Measurements from ENCODE around the gene FIZ1. TPM values are rescaled to one million over a fixed set of nuclear protein-coding genes. Genes with fewer than 3 reads are reported as not detected.

FIZ1 gene
- total RNA-seq, 2 experiments from 2014 or later, result 16.0 to 18.4 TPM

DNA sequence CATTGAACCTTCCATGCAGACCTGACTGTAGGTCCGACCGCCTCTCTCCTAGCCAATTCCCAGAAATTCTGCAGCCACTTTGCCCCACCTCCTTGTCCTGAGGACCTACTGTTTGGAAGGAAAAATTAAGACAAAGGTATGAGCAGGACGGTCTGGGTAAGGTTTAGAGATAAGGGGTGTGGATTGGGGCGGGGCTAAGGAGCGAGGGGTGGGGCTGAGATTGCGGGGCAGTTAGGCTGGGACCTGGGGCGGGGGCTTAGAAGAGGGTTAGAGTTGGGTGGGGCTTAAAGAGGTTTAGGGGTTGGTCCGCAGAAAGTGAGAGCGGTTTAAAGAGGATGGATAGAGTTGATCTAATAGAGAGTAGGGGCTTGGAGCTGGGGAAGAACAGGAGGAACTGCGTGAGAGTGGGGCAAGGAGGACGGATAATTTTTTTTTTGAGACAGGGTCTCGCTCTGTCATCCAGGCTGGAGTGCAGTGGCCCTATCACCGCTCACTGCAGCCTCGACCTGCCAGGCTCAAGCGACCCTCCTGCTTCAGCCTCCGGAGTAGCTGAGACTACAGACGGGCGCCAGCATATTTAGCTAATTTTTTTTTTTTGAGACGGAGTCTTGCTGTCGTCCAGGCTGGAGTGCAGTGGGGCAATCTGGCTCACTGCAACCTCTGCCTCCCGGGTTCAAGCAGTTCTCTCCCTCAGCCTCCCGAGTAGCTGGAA, 4.4 kb upstream of the FIZ1 start:
- ATAC-seq (ENCODE audit: low read depth) (no peak), DNase-seq (no peak)
- POLR2A ChIA-PET, result interaction anchor here (0.6 to 2.8 kb wide), 7 partner anchors 22 to 265 kb away, joined by 3 to 29 read pairs (median 4); partner anchors contain the start of genes TMEM238, UBE2S, ZNF628 and ZNF784
- Mint-ChIP-seq H3K4me3 (peak overlapping the region; percentile 85), H3K36me3 (peaks cover 16% of the 10 kb centered on the region), H3K27ac (peak overlapping the region; percentile 78), H3K27me3 (no peaks in the 10 kb centered on the region), H3K9me3 (no peaks in the 10 kb centered on the region), H3K4me1 (peaks cover 44% of the 10 kb centered on the region)

GRCh38 chr19:55603115-55603514, 3.8 kb upstream of the FIZ1 start:
- peaks cover 44% of the 10 kb centered on the region for H3K4me1 Mint-ChIP-seq
- H3K9me3 Mint-ChIP-seq, result no peaks in the 10 kb centered on the region
- DNase-seq, result no peak
- no peak for ATAC-seq (ENCODE audit: low read depth)
- POLR2A ChIA-PET, result interaction anchor here (1.7 kb wide), 1 partner anchor 195 kb away, joined by 4 read pairs; the partner anchor contains the start of gene UBE2S
- H3K36me3 Mint-ChIP-seq, result peaks cover 15% of the 10 kb centered on the region
- peak overlapping the region; percentile 78 for H3K27ac Mint-ChIP-seq
- H3K4me3 Mint-ChIP-seq, result peak overlapping the region; percentile 38
- no peaks in the 10 kb centered on the region for H3K27me3 Mint-ChIP-seq

GRCh38 chr19:55602104-55603001, 3.0 kb upstream of the FIZ1 start:
- ATAC-seq (ENCODE audit: low read depth) (no peak), DNase-seq (no peak)
- H3K27ac Mint-ChIP-seq, result no peak overlapping the region
- H3K36me3 Mint-ChIP-seq, result peaks cover 15% of the 10 kb centered on the region
- H3K4me3 Mint-ChIP-seq, result no peak overlapping the region
- POLR2A ChIA-PET, result no interaction called here
- H3K27me3 Mint-ChIP-seq, result no peaks in the 10 kb centered on the region
- no peaks in the 10 kb centered on the region for H3K9me3 Mint-ChIP-seq
- H3K4me1 Mint-ChIP-seq, result peaks cover 40% of the 10 kb centered on the region

DNA sequence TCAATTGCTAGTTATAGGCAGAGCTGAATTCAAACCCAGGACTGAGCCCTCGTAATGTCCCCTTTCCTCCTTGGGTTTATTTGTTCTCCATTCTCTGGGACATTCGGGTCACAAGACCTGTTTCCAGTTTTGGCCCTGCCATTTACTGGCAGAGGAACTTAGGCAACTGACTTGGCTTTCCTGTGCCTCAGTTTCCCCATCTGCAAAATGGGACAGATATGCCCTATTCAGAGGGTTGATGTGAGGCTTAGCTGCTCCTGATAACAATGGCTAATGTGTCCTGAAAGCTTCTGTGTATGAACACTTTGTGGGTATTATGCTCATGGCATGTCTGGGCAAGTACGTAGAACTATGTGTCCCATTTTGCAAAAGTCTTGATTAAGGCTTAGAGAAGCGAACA, 1.8 kb upstream of the FIZ1 start:
- DNase-seq (no peak), ATAC-seq (ENCODE audit: low read depth) (no peak)
- H3K4me3 Mint-ChIP-seq, result peak overlapping the region; percentile 86
- H3K27ac Mint-ChIP-seq, result peak overlapping the region; percentile 87
- H3K27me3 Mint-ChIP-seq, result no peaks in the 10 kb centered on the region
- peaks cover 18% of the 10 kb centered on the region for H3K36me3 Mint-ChIP-seq
- H3K9me3 Mint-ChIP-seq, result no peaks in the 10 kb centered on the region
- POLR2A ChIA-PET, result interaction anchor here (0.6 to 3.4 kb wide), 3 partner anchors 31 to 125 kb away, joined by 3 to 18 read pairs (median 3); partner anchors contain the start of gene U2AF2
- H3K4me1 Mint-ChIP-seq, result peaks cover 28% of the 10 kb centered on the region

DNA sequence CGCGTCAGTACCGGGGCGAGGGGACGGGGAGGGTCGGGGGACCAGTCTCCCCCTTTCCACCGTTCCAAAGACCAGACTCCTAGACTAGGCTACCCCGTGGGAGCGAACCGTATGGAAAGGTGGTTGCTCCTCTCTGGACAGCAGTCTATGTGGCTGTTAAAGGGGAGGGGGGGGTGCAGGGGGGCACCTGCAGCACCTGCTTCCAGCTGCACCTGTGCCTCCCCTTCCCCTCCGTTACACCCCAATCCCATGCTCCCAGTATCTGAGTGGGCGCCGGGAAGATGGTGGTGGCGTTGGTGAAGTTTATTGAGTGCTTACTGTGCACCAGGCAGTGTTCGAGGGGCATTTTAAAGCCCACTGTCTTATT, 1.3 kb upstream of the FIZ1 start:
- Mint-ChIP-seq H3K27ac (peak overlapping the region; percentile 87), H3K4me3 (peak overlapping the region; percentile 86), H3K36me3 (peaks cover 22% of the 10 kb centered on the region), H3K4me1 (peaks cover 27% of the 10 kb centered on the region), H3K9me3 (no peaks in the 10 kb centered on the region), H3K27me3 (no peaks in the 10 kb centered on the region)
- ATAC-seq (ENCODE audit: low read depth) (no peak), DNase-seq (no peak)
- POLR2A ChIA-PET, result interaction anchor here (0.6 to 3.4 kb wide), 5 partner anchors 17 to 346 kb away, joined by 3 to 18 read pairs (median 4); partner anchors contain the start of gene U2AF2

DNA sequence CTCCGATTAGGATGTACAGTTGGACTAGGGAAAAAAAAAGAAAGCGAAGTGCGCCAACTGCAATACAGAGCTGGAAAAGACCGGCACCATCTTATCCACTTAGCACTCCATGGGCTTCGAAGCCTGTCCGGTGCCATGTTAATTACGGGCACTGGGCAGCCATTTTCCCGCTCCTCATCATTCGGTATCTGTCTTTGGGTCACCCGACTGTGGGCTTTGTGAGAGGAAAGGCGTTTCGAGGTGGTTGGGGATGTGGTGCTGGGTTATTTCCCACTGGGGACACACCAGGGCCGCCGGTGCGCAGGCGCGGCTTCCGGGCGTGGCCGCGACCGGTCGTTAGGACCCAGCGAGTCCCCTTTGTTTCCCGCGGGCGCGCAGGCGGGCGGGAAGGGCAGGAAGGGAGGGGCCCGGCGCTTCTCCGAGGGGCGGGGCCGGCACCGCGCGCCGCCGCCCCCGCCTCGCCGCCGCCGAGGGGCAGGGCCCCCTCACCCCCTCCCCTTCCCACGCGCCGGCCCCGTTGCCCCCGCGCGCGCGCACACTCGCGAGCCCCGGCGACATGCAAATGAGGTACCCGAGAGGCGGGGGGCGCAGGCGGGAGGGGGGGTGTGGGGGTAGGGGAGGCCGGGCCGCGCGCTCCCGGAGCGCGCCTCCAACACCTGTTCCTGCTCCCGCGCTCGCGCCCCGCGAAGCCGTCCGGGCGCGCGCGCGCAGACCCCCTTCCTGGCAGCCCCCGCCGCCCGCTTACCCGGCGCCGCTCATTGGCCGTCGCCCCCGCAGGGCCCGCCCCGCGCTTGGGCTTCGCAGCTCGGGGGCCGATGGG, 735 bp upstream of the FIZ1 start, which contains the start of gene ZNF524:
Gene ZNF524, plus strand, starts transcription at position 447 of the 820 bp plus-strand sequence. CDS start 1,825 bp downstream, outside the sequence.
- peak within 1 kb of the TSS; percentile 99 for H3K4me3 Mint-ChIP-seq
- POLR2A ChIA-PET, result interaction anchor here (0.6 to 3.4 kb wide), 21 partner anchors 13 to 1151 kb away, joined by 3 to 49 read pairs (median 4); partner anchors contain the start of genes HSPBP1, ISOC2, LENG8 and TMEM238

DNA sequence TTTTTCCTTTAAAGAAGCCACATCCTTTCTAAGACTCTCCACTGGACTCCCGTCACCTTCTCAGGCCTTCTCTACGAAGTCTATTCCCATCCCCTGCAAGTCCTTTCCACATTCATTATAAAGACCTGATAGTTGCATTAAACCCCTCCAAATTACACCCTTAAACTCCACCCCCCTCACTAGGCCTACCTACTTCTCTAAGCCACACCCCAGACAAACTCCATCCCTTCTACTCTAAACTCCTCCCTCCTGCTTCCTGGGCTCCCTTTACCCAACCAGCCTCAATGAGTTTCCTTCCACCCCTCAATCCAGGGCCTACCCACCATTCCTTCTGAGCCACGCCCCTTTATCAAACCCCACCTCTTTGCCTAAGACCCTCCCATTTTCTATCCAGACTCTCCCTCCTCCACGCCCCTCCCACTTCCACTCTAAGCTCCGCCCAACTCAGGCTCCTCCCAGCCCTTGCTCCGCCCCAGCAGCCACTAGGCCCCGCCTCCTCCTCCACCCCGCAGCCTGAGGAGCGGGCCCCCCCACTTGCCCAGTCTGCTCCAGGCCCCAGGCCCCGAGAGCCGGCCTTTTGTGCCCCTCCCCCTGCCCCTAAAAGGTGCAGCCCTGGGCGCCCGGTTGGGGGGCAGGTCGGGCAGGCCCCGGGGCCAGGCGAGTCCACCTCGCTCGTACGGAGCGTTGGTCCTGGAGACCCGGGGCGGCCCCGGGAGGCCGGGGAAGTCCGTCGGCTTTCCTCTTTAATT, 424 bp downstream of the FIZ1 start:
- Mint-ChIP-seq H3K4me3 (peak overlapping the region; percentile 99), H3K36me3 (peaks cover 32% of the 10 kb centered on the region), H3K27ac (peak overlapping the region; percentile 99), H3K9me3 (no peaks in the 10 kb centered on the region), H3K27me3 (no peaks in the 10 kb centered on the region), H3K4me1 (peaks cover 21% of the 10 kb centered on the region)
- POLR2A ChIA-PET, result interaction anchor here (0.6 to 3.4 kb wide), 21 partner anchors 12 to 1150 kb away, joined by 3 to 49 read pairs (median 4); partner anchors contain the start of genes HSPBP1, ISOC2, LENG8 and PPP6R1
- DNase-seq (peak; percentile 97), ATAC-seq (ENCODE audit: low read depth) (peak; percentile 59)

More for the DNA sequence above, 735 bp upstream of the FIZ1 start, which contains the start of gene ZNF524:
- Mint-ChIP-seq H3K4me1 (peaks cover 27% of the 10 kb centered on the region), H3K27ac (peak within 1 kb of the TSS; percentile 99), H3K27me3 (no peaks in the 10 kb centered on the region), H3K9me3 (no peaks in the 10 kb centered on the region), H3K36me3 (peaks cover 27% of the 10 kb centered on the region)
- DNase-seq (peak; percentile 91), ATAC-seq (ENCODE audit: low read depth) (peak; percentile 65)

DNA sequence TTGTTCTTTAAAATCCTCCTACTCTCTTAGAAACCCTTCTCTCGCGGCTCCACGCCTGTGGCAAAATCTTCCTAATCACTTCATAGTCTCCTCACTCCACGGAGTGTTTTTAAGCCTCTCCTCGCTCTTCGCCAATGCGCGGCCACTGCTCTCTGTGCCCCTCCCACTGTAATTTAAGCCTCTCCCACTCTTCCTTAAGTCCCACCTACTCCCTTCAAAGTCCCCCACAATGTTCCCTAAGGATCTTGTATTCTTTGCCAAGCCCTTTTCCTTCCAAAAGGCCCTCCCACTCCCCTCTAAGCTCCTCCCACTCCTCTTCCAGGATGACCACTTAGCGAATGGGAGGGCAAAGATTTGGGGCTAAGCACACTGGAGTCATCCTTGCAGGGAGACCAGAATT, 1.3 kb downstream of the FIZ1 start:
- Mint-ChIP-seq H3K27ac (no peak overlapping the region), H3K4me1 (peaks cover 17% of the 10 kb centered on the region), H3K36me3 (peaks cover 33% of the 10 kb centered on the region), H3K9me3 (no peaks in the 10 kb centered on the region), H3K4me3 (no peak overlapping the region), H3K27me3 (no peaks in the 10 kb centered on the region)
- DNase-seq (no peak), ATAC-seq (ENCODE audit: low read depth) (no peak)
- POLR2A ChIA-PET, result interaction anchor here (0.6 to 3.4 kb wide), 4 partner anchors 23 to 57 kb away, joined by 5 to 49 read pairs (median 13); partner anchors contain the start of genes U2AF2 and ZNF784

DNA sequence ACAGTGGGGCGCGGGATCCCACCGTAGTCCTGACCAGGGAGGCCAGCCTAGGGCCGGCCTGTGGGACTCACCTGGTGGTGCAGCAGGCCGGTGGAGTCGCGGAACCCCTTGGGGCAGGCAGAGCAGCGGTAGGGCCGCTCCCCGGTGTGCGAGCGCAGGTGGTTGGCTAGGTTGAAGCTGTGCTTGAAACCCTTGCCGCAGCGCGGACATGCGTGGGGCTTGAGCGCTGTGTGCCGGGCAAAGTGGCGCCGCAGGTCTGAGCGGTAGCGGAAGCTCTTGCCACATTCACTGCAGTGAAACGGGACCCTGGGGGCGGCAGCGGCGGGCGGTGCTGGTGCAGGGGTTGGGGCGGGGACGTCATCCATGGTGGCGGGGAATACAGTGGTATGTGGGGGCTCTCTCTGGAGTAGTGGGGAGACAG, 1.8 kb downstream of the FIZ1 start:
- Mint-ChIP-seq H3K4me3 (no peak overlapping the region), H3K4me1 (peaks cover 17% of the 10 kb centered on the region), H3K9me3 (no peaks in the 10 kb centered on the region), H3K27me3 (no peaks in the 10 kb centered on the region), H3K36me3 (peaks cover 33% of the 10 kb centered on the region), H3K27ac (no peak overlapping the region)
- ATAC-seq (ENCODE audit: low read depth) (no peak), DNase-seq (no peak)
- POLR2A ChIA-PET, result interaction anchor here (0.6 kb wide), 1 partner anchor 23 kb away, joined by 5 read pairs; no protein-coding TSS in a partner anchor

DNA sequence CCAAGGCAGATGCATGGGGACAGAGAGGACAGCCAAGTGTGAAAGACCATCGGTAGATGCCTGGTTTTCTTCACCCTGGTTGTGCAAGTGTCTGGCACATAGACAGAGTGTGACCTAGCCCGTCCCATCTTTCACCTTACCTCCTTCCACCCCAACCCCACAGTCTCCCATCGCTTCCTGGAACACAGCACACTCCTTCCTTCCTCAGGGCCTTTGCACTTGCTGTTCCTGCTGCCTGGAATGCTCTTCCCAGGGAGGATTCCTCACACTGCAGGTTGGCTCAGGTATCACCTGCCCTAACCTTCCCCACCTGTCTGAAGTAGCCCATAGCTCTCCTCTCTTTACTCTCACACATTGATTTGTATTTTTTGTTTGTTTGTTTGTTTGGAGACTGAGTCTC, 3.0 kb downstream of the FIZ1 start:
- H3K36me3 Mint-ChIP-seq, result peaks cover 33% of the 10 kb centered on the region
- ATAC-seq (ENCODE audit: low read depth) (no peak), DNase-seq (no peak)
- H3K4me1 Mint-ChIP-seq, result peaks cover 12% of the 10 kb centered on the region
- POLR2A ChIA-PET, result no interaction called here
- H3K27me3 Mint-ChIP-seq, result no peaks in the 10 kb centered on the region
- H3K9me3 Mint-ChIP-seq, result no peaks in the 10 kb centered on the region
- H3K27ac Mint-ChIP-seq, result peak overlapping the region; percentile 73
- H3K4me3 Mint-ChIP-seq, result no peak overlapping the region

DNA sequence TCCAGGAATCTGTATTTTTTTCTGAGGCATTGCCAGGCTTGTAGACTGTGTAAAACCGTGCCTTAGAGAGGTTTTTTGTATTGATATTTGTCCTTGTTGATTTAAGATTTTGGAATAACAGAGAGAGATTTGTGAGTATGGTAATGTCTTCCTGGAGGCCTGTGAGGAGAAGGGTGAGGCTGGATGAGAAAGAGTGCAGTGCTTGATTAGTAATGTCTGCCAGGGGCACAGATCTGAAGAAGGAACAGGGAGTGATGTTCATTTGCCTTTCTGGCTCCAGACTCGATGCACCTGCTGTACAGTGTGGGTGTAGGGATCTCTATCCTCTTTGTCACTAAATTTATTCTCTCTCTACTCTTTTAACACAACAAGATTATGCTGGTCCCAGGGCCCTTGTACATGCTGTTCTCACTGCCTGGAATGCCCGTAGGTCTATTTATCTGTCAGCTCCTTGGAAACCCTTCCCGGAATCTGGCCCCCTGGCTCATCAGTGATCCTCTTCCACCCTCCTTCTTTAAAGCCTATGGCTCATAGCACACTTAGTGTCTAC, 4.2 kb downstream of the FIZ1 start:
- peaks cover 33% of the 10 kb centered on the region for H3K36me3 Mint-ChIP-seq
- no peaks in the 10 kb centered on the region for H3K9me3 Mint-ChIP-seq
- no peak overlapping the region for H3K27ac Mint-ChIP-seq
- ATAC-seq (ENCODE audit: low read depth) (no peak), DNase-seq (no peak)
- POLR2A ChIA-PET, result no interaction called here
- H3K4me1 Mint-ChIP-seq, result peaks cover 8% of the 10 kb centered on the region
- no peaks in the 10 kb centered on the region for H3K27me3 Mint-ChIP-seq
- H3K4me3 Mint-ChIP-seq, result no peak overlapping the region

Data from activated naive CD8-positive, alpha-beta T cell treated with anti-CD3 and anti-CD28 coated beads, Interleukin-2, amount 10 ng/mL, durations not matched to agents 7 days and 5 days (primary cell).